NT2/D1 (cell line): Measurements from ENCODE around the gene TTLL13.
A peak's percentile ranks its signal among the peaks of the same experiment; 100 is the strongest.

Experiments
- DNase-seq: peaks from one replicate; pipeline ENCODE4 v3.0.0-alpha.2; 2011; ENCODE audit warnings: low read depth, low spot score
- H3K27me3 ChIP-seq: 2 replicates; pipeline ENCODE4 v1.6.0; 2011; ENCODE audit warnings: mild to moderate bottlenecking; ENCODE audit not compliant: insufficient read length, insufficient read depth
- H3K36me3 ChIP-seq: 2 replicates; pipeline ENCODE4 v1.6.1; 2011; ENCODE audit warnings: mild to moderate bottlenecking, low read length, mixed read lengths; ENCODE audit not compliant: insufficient read depth, insufficient read length
- H3K4me1 ChIP-seq: 2 replicates; pipeline ENCODE4 v1.5.1; 2011; ENCODE audit not compliant: insufficient read depth, insufficient read length
- H3K4me3 ChIP-seq: 2 replicates; pipeline ENCODE4 v1.5.1; 2011; ENCODE audit warnings: low read depth; ENCODE audit not compliant: insufficient read length
- H3K9ac ChIP-seq: 2 replicates; pipeline ENCODE4 v1.6.0; 2011; ENCODE audit warnings: low read depth; ENCODE audit not compliant: insufficient read length
- H3K9me3 ChIP-seq: 2 replicates; pipeline ENCODE4 v1.5.1; 2011; ENCODE audit warnings: mild to moderate bottlenecking, low read length; ENCODE audit not compliant: insufficient read depth
- SUZ12 ChIP-seq: IDR thresholded peaks from 2 replicates; pipeline ENCODE4 v1.6.1; 2011; ENCODE audit not compliant: insufficient read length, insufficient read depth; ENCODE audit errors: extremely low read depth
- YY1 ChIP-seq: IDR thresholded peaks from 2 replicates; pipeline ENCODE4 v1.6.1; 2011; ENCODE audit not compliant: insufficient read length, insufficient read depth
- ZNF274 ChIP-seq: IDR thresholded peaks from 2 replicates; pipeline ENCODE4 v1.6.1; 2011; ENCODE audit warnings: mild to moderate bottlenecking, low read depth, low read length

The TTLL13 gene

DNA sequence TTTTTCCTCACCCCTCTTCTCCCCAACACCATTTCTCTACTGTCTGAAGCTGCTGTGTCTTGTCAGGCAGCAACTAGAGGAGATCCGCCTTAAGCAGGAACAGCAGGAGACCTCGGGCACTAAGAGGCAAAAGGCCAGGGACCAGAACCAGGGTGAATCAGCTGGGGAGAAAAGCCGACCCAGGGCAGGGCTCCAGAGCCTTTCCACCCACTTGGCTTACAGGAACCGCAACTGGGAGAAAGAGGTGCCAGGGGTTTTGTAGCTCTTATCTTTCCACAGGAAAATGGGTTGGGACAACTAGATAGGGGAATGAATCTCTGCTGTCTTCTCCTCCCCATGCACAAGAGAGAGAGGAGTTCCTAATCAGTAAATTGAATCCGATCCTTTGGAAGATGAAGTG lies 13.1 kb downstream of the TTLL13 start:
- TF ChIP-seq ZNF274 (no peak), YY1 (no peak), SUZ12 (no peak)
- Histone ChIP-seq H3K9me3 (no peaks in the 10 kb centered on the region), H3K4me1 (no peaks in the 10 kb centered on the region), H3K36me3 (peaks cover 9% of the 10 kb centered on the region), H3K9ac (no peak overlapping the region), H3K4me3 (no peak overlapping the region), H3K27me3 (no peaks in the 10 kb centered on the region)
- no peak for DNase-seq

DNA sequence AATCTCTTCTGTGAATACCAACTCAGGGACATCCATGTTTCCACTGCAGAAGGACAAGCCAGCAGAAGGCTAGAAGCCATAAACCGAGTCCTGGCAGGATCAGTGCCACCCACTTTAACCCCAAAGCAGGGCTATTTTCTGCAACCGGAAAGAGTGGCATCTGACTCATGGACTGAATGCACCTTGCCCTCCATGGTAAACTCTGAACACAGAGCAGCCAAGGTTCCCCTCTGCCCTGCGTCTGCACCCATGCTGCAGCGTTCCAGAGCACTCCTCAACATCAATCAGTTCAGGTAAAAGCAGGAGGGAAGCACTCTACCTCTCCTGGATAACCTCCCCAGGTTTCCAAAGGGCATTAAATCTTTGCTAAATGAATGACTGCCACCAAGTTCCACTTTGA lies 15.3 kb downstream of the TTLL13 start:
- Histone ChIP-seq H3K9me3 (no peaks in the 10 kb centered on the region), H3K36me3 (peaks cover 28% of the 10 kb centered on the region), H3K9ac (peak overlapping the region; percentile 97), H3K27me3 (no peaks in the 10 kb centered on the region), H3K4me3 (peak overlapping the region; percentile 87), H3K4me1 (no peaks in the 10 kb centered on the region)
- no peak for DNase-seq
- no peak for TF ChIP-seq YY1
- no peak for TF ChIP-seq SUZ12
- TF ChIP-seq ZNF274 = no peak

DNA sequence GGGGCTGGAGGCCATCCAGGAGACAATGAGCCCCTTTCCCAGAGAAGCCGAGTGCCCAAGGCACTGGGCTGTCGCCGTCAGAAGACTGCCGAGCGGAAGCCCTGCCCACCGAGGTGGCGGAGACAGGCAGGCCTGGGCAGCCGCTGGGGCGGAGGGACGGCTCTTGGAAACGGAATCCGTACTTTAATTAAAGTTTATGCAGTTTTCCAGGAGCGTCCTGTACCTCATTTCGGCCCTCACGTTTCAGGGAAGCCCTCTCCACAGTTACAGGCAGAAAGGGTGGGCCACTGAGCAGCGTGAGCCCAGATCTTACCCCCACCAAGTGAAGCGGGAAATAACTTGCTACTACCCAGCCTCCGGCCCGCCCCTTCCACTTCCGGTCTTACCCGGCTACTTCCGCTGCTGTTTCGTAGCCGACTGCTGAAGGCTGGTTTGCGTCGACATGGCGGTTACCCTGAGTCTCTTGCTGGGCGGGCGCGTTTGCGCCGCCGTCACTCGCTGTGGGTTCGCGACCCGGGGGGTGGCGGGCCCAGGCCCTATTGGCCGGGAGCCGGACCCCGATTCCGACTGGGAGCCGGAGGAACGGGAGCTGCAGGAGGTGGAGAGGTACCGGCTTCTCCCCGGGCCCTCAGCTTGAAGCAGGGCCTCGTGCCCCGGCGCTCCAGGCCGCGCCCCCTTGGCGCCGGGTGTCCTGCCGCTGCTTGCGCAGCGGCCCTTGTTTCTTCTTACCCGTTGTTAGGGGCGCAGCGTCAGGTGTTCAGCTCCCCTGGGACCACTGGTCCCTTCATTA lies 16.1 kb downstream of the TTLL13 start, which contains the start of gene NGRN:
TSS of gene NGRN (plus strand) at position 402 of the 790 bp plus-strand sequence. CDS start at position 443, 41 bp downstream.
- Histone ChIP-seq H3K27me3 (no peaks in the 10 kb centered on the region), H3K4me3 (peak within 1 kb of the TSS; percentile 87), H3K9me3 (no peaks in the 10 kb centered on the region), H3K9ac (peak within 1 kb of the TSS; percentile 97), H3K4me1 (no peaks in the 10 kb centered on the region), H3K36me3 (peaks cover 35% of the 10 kb centered on the region)
- TF ChIP-seq ZNF274 (no peak), YY1 (peak; percentile 46)
- peak; percentile 89 for DNase-seq

- H3K4me3 ChIP-seq = peak overlapping the region; percentile 87
- H3K4me1 ChIP-seq = no peaks in the 10 kb centered on the region
- H3K27me3 ChIP-seq = no peaks in the 10 kb centered on the region
- TF ChIP-seq ZNF274 (no peak), SUZ12 (no peak), YY1 (no peak)
- no peak for DNase-seq
- H3K36me3 ChIP-seq = peaks cover 41% of the 10 kb centered on the region
- no peaks in the 10 kb centered on the region for H3K9me3 ChIP-seq
- H3K9ac ChIP-seq = peak overlapping the region; percentile 97
Observed at GRCh38 chr15:90266061-90266431, 16.7 kb downstream of the TTLL13 start.

GRCh38 chr15:90266485-90266884 lies 17.1 kb downstream of the TTLL13 start:
- Histone ChIP-seq H3K4me3 (peak overlapping the region; percentile 87), H3K4me1 (no peaks in the 10 kb centered on the region), H3K27me3 (no peaks in the 10 kb centered on the region), H3K9ac (peak overlapping the region; percentile 97), H3K36me3 (peaks cover 46% of the 10 kb centered on the region), H3K9me3 (no peaks in the 10 kb centered on the region)
- no peak for TF ChIP-seq SUZ12
- TF ChIP-seq ZNF274 = no peak
- no peak for TF ChIP-seq YY1
- no peak for DNase-seq

DNA sequence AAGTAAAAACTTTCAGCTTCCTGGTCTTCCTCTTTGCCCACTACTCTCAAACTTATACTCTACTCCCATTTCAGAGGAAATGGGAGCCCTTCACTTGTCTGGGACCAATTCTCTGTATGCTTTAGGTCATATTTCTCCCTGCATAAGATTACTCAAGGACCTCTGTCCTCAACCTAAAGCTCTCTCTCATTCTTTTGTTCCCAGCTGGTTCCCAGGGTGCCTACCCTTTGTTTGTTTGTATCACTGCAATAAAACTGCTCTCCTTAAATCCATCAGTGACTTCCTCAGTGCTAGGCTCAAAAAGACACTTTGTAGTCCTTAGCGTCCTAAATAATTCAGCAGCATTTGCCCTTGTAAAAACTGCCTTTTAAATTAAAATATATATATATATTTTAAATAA lies 19.1 kb downstream of the TTLL13 start:
- peaks cover 65% of the 10 kb centered on the region for H3K36me3 ChIP-seq
- no peak for TF ChIP-seq YY1
- TF ChIP-seq ZNF274 = no peak
- TF ChIP-seq SUZ12 = no peak
- no peak overlapping the region for H3K4me3 ChIP-seq
- H3K4me1 ChIP-seq = no peaks in the 10 kb centered on the region
- H3K27me3 ChIP-seq = no peaks in the 10 kb centered on the region
- H3K9me3 ChIP-seq = no peaks in the 10 kb centered on the region
- H3K9ac ChIP-seq = no peak overlapping the region
- no peak for DNase-seq

GRCh38 chr15:90270502-90271150 lies 21.3 kb downstream of the TTLL13 start:
- no peak for DNase-seq
- Histone ChIP-seq H3K4me1 (no peaks in the 10 kb centered on the region), H3K4me3 (no peak overlapping the region), H3K27me3 (no peaks in the 10 kb centered on the region), H3K9ac (no peak overlapping the region), H3K9me3 (no peaks in the 10 kb centered on the region), H3K36me3 (peaks cover 80% of the 10 kb centered on the region)
- TF ChIP-seq ZNF274 (no peak), SUZ12 (no peak), YY1 (no peak)
